ENCODE data around the gene ZNRF4.

The ZNRF4 gene

GRCh38 chr19:5504114-5504513, 48.9 kb downstream of the ZNRF4 start:
- no peak overlapping the region for H3K4me3 ChIP-seq (ENCODE audit: low read depth, low read length)
- no peak for TF ChIP-seq CTCF (IDR thresholded peaks at IDR 0.05; ENCODE audit: low read depth, low read length)

Measured in WI38 (cell line).